ENCODE results near the gene FAM227A.

FAM227A gene

GRCh38 chr22:38569972-38570778, 86.0 kb downstream of the FAM227A start, which contains the start of gene DMC1:
TSS of gene DMC1 (minus strand) at chr22:38570183. CDS start at chr22:38568256, 1,927 bp downstream.
- Mint-ChIP-seq H3K4me3 (peak within 1 kb of the TSS; percentile 93 to 94), H3K27ac (peak within 1 kb of the TSS; percentile 80 to 82), H3K9me3 (no peaks in the 10 kb centered on the region), H3K27me3 (no peaks in the 10 kb centered on the region), H3K4me1 (ENCODE audit: low read depth in 2 of 2) (peaks cover 15 to 17% of the 10 kb centered on the region in 2 donors), H3K36me3 (ENCODE audit: insufficient read depth) (no peaks in the 10 kb centered on the region)
- peak; percentile 89 for ATAC-seq (replicated peaks)
- peak; percentile 83 to 92 (median 88) for DNase-seq

- Mint-ChIP-seq H3K4me3 (peak overlapping the region; percentile 93 to 94), H3K27me3 (no peaks in the 10 kb centered on the region), H3K4me1 (ENCODE audit: low read depth in 2 of 2) (peaks cover 15 to 17% of the 10 kb centered on the region in 2 donors), H3K9me3 (no peaks in the 10 kb centered on the region), H3K36me3 (ENCODE audit: insufficient read depth) (no peaks in the 10 kb centered on the region), H3K27ac (peak overlapping the region; percentile 80 to 82)
- DNase-seq (no peak), ATAC-seq (replicated peaks) (no peak)
Measured at GRCh38 chr22:38569181-38569971, 86.8 kb downstream of the FAM227A start.

- DNase-seq (no peak), ATAC-seq (replicated peaks) (no peak)
- peaks cover 15 to 17% of the 10 kb centered on the region in 2 donors for H3K4me1 Mint-ChIP-seq (ENCODE audit: low read depth in 2 of 2)
- no peak overlapping the region for H3K4me3 Mint-ChIP-seq
- H3K9me3 Mint-ChIP-seq, result no peaks in the 10 kb centered on the region
- no peaks in the 10 kb centered on the region for H3K36me3 Mint-ChIP-seq (ENCODE audit: insufficient read depth)
- H3K27me3 Mint-ChIP-seq, result no peaks in the 10 kb centered on the region
- no peak overlapping the region for H3K27ac Mint-ChIP-seq
Measured at GRCh38 chr22:38567531-38568285, 88.5 kb downstream of the FAM227A start.

GRCh38 chr22:38566726-38567504, 89.3 kb downstream of the FAM227A start:
- no peaks in the 10 kb centered on the region for H3K9me3 Mint-ChIP-seq
- ATAC-seq (replicated peaks), result no peak
- peaks cover 15 to 17% of the 10 kb centered on the region in 2 donors for H3K4me1 Mint-ChIP-seq (ENCODE audit: low read depth in 2 of 2)
- no peaks in the 10 kb centered on the region for H3K27me3 Mint-ChIP-seq
- H3K4me3 Mint-ChIP-seq, result no peak overlapping the region
- H3K27ac Mint-ChIP-seq, result no peak overlapping the region
- no peaks in the 10 kb centered on the region for H3K36me3 Mint-ChIP-seq (ENCODE audit: insufficient read depth)
- DNase-seq, result no peak

- Mint-ChIP-seq H3K27ac (no peak overlapping the region), H3K9me3 (no peaks in the 10 kb centered on the region), H3K27me3 (no peaks in the 10 kb centered on the region), H3K4me3 (no peak overlapping the region), H3K4me1 (ENCODE audit: low read depth in 2 of 2) (peaks cover 5 to 6% of the 10 kb centered on the region in 2 donors), H3K36me3 (ENCODE audit: insufficient read depth) (no peaks in the 10 kb centered on the region)
- ATAC-seq (replicated peaks), result no peak
- no peak for DNase-seq
Measured at GRCh38 chr22:38565441-38565840, 90.8 kb downstream of the FAM227A start.

- Mint-ChIP-seq H3K27me3 (no peaks in the 10 kb centered on the region), H3K27ac (no peak overlapping the region), H3K4me3 (no peak overlapping the region), H3K36me3 (ENCODE audit: insufficient read depth) (no peaks in the 10 kb centered on the region), H3K4me1 (ENCODE audit: low read depth in 2 of 2) (peaks cover 2 to 3% of the 10 kb centered on the region in 2 donors), H3K9me3 (no peaks in the 10 kb centered on the region)
- DNase-seq (no peak), ATAC-seq (replicated peaks) (no peak)
Measured at GRCh38 chr22:38564669-38565068, 91.5 kb downstream of the FAM227A start.

GRCh38 chr22:38554281-38554680, 101.9 kb downstream of the FAM227A start:
- no peaks in the 10 kb centered on the region for H3K4me1 Mint-ChIP-seq (ENCODE audit: low read depth in 2 of 2)
- DNase-seq, result no peak
- H3K9me3 Mint-ChIP-seq, result no peaks in the 10 kb centered on the region
- no peak overlapping the region for H3K27ac Mint-ChIP-seq
- H3K36me3 Mint-ChIP-seq (ENCODE audit: insufficient read depth), result no peaks in the 10 kb centered on the region
- H3K4me3 Mint-ChIP-seq, result no peak overlapping the region
- ATAC-seq (replicated peaks), result no peak
- H3K27me3 Mint-ChIP-seq, result no peaks in the 10 kb centered on the region

- no peak for ATAC-seq (replicated peaks)
- Mint-ChIP-seq H3K36me3 (ENCODE audit: insufficient read depth) (no peaks in the 10 kb centered on the region), H3K27ac (no peak overlapping the region), H3K9me3 (no peaks in the 10 kb centered on the region), H3K4me1 (ENCODE audit: low read depth in 2 of 2) (no peaks in the 10 kb centered on the region), H3K4me3 (no peak overlapping the region), H3K27me3 (no peaks in the 10 kb centered on the region)
- no peak for DNase-seq
Measured at GRCh38 chr22:38549101-38549894, 106.9 kb downstream of the FAM227A start.

- H3K9me3 Mint-ChIP-seq, result peaks cover 5 to 8% of the 10 kb centered on the region in 2 donors
- no peak overlapping the region for H3K4me3 Mint-ChIP-seq
- no peaks in the 10 kb centered on the region for H3K4me1 Mint-ChIP-seq (ENCODE audit: low read depth in 2 of 2)
- ATAC-seq (replicated peaks), result no peak
- no peaks in the 10 kb centered on the region for H3K27me3 Mint-ChIP-seq
- H3K27ac Mint-ChIP-seq, result no peak overlapping the region
- no peaks in the 10 kb centered on the region for H3K36me3 Mint-ChIP-seq (ENCODE audit: insufficient read depth)
- DNase-seq, result no peak
Measured at GRCh38 chr22:38540701-38541100, 115.5 kb downstream of the FAM227A start.

GRCh38 chr22:38531251-38531938, 124.8 kb downstream of the FAM227A start:
- H3K4me3 Mint-ChIP-seq, result peak overlapping the region in 1 of 2 donors; percentile 11
- ATAC-seq (replicated peaks) (no peak), DNase-seq (no peak)
- H3K9me3 Mint-ChIP-seq, result no peaks in the 10 kb centered on the region
- peaks cover 0 to 4% of the 10 kb centered on the region in 2 donors for H3K4me1 Mint-ChIP-seq (ENCODE audit: low read depth in 2 of 2)
- no peaks in the 10 kb centered on the region for H3K36me3 Mint-ChIP-seq (ENCODE audit: insufficient read depth)
- H3K27me3 Mint-ChIP-seq, result no peaks in the 10 kb centered on the region
- H3K27ac Mint-ChIP-seq, result peak overlapping the region; percentile 3
